BJ (cell line): ENCODE results near the gene PRKCE. TPM values are rescaled to one million over a fixed set of nuclear protein-coding genes. Genes with fewer than 3 reads are reported as not detected.

Experiments used
- CTCF ChIA-PET: fragments of 350-600 bp; formaldehyde crosslinking; extraction: SDS; loops from one replicate; lab custom pipeline; 2021; ENCODE audit warnings: antibody characterized with exemption, inconsistent platforms; lab: Yijun Ruan, JAX
- POLR2A ChIA-PET: fragments of 300-600 bp; sonication (Branson Sonifier 250); formaldehyde crosslinking; extraction: SDS; loops from one replicate; lab custom pipeline; 2021; ENCODE audit warnings: antibody characterized with exemption; lab: Charles Lee
- DNase-seq: peaks from one replicate; pipeline ENCODE4 v3.0.0-alpha.2; 2011; ENCODE audit warnings: low read depth
- H3K27me3 ChIP-seq: 2 replicates; pipeline ENCODE4 v1.6.0; 2011; ENCODE audit warnings: low read length; ENCODE audit not compliant: control insufficient read depth, insufficient read depth
- H3K36me3 ChIP-seq: 2 replicates; pipeline ENCODE4 v1.5.1; 2011; ENCODE audit warnings: low read length; ENCODE audit not compliant: control insufficient read depth, insufficient read depth
- H3K4me3 ChIP-seq: 2 replicates; pipeline ENCODE4 v1.5.1; 2011; ENCODE audit warnings: low read depth, mild to moderate bottlenecking, control low read depth, low read length
- CTCF ChIP-seq: IDR thresholded peaks from 2 replicates; pipeline ENCODE4 v1.5.1; 2011; ENCODE audit warnings: low read depth, mild to moderate bottlenecking, control low read depth, inconsistent platforms, low read length, moderate library complexity; ENCODE audit not compliant: insufficient read depth
- polyA plus RNA-seq: library from polyadenylated mRNA; depleted of rRNA; stranded (reverse); fragments of >200 nt; gene quantifications from 2 replicates; pipeline ENCODE4 v1.2.3, GENCODE V29; 2011

PRKCE gene
- polyA plus RNA-seq, 1 experiment, result 19.7 TPM

GRCh38 chr2:45647986-45648520, 3.4 kb upstream of the PRKCE start:
- Histone ChIP-seq H3K4me3 (no peak overlapping the region), H3K36me3 (no peaks in the 10 kb centered on the region), H3K27me3 (no peaks in the 10 kb centered on the region)
- TF ChIP-seq CTCF, result no peak
- ChIA-PET CTCF (no interaction called here), POLR2A (no interaction called here)
- DNase-seq, result no peak

DNA sequence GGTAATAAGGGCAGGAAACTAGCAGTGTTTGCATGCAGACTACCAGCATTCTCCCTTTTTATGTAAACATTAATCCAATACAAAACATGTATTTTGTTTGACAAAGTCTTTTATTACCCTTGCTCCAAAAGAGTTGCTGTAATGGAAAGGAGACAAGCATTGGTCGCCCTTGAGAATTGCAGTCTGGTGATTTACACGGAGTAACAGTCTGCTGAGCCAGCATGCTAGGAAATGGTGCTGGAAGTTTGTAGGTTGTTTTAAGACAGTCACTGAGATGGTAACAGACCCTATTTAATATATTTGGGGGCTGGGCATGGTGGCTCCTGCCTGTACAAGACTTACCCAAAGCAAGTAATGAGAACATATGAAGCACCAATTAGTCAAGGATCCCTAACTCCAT, 2.8 kb upstream of the PRKCE start:
- CTCF ChIA-PET, result interaction anchor here (2.3 to 2.7 kb wide), 2 partner anchors 130 to 288 kb away, joined by 11 to 19 read pairs; no protein-coding TSS in a partner anchor
- POLR2A ChIA-PET, result no interaction called here
- no peaks in the 10 kb centered on the region for H3K27me3 ChIP-seq
- DNase-seq, result no peak
- no peaks in the 10 kb centered on the region for H3K36me3 ChIP-seq
- TF ChIP-seq CTCF, result no peak
- no peak overlapping the region for H3K4me3 ChIP-seq

GRCh38 chr2:45649462-45649857, 2.0 kb upstream of the PRKCE start:
- DNase-seq, result no peak
- ChIA-PET CTCF (interaction anchor here (0.8 to 2.9 kb wide), 8 partner anchors 16 to 287 kb away, joined by 3 to 19 read pairs (median 4); no protein-coding TSS in a partner anchor), POLR2A (interaction anchor here (0.6 kb wide), 1 partner anchor 236 kb away, joined by 3 read pairs; no protein-coding TSS in a partner anchor)

DNA sequence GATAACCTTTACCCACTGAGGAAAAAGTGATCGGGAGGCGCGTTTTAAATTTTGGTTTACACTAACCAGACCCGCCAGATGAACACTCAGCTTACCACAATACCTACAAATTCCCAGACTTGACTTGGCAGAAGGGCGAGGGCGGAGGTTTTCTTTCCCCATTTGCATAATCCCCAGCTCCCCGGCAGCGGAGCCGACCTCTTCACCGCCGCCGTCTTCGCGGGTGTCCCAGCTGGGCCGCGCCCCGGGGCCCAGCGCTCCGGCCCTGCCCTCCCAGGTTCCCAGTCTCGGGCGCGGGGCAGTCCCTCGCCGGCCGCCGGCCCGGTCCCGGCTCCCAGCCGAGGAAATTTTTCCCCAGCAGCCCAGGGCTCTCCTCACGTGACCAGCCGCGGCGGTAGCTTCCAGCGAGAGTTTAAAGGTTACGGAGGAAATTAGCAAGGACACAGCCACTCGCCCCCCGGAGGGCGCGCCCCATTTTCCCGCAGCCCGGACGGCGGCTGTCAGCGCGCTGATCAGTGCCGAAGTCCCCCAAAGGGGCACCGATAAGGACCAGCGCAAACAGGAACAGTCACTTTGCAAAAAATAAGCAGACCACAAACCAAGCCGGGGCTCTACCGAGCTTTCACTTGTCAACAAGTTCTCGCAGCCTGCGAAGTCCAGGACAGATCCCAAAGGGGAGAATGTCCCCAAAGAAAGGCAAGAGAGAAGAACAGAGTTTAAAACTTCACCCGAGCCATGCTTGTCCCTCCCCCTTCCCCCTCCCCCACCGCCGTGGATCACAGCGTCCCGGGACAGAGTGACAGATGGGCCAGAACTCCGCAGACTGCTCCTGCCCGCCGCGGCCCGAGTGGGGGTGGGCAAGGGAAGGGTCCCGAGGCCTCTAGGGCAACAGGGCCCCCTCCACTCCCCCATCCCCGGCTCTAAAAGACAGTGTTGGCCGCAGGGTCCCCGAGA, 1.3 kb upstream of the PRKCE start:
- no peaks in the 10 kb centered on the region for H3K36me3 ChIP-seq
- no peak for DNase-seq
- CTCF ChIA-PET, result interaction anchor here (0.6 to 2.9 kb wide), 9 partner anchors 17 to 340 kb away, joined by 3 to 19 read pairs (median 4); no protein-coding TSS in a partner anchor
- no peaks in the 10 kb centered on the region for H3K27me3 ChIP-seq
- no peak for TF ChIP-seq CTCF
- POLR2A ChIA-PET, result interaction anchor here (0.6 kb wide), 2 partner anchors 669 to 1062 kb away, joined by 3 to 7 read pairs; no protein-coding TSS in a partner anchor
- H3K4me3 ChIP-seq, result peak overlapping the region; percentile 83

More at GRCh38 chr2:45649462-45649857, 2.0 kb upstream of the PRKCE start:
- no peaks in the 10 kb centered on the region for H3K27me3 ChIP-seq
- H3K4me3 ChIP-seq, result peak overlapping the region; percentile 83
- H3K36me3 ChIP-seq, result no peaks in the 10 kb centered on the region
- no peak for TF ChIP-seq CTCF
